Upper lobe of right lung (tissue), 1 donor: Measurements from ENCODE around the gene SPTLC3. TPM values are rescaled to one million over a fixed set of nuclear protein-coding genes. Genes with fewer than 3 reads are reported as not detected.

Experiments used
- ATAC-seq: fragments of 200-7000 bp; cut with Tn5 transposase; one replicate; pipeline ENCODE4 v1.9.1; 2020; ENCODE audit warnings: mild to moderate bottlenecking, moderate library complexity
- DNase-seq: peaks from one replicate; pipeline ENCODE4 v3.0.0-alpha.2; 2020
- H3K27ac ChIP-seq: fragments of 200-600 bp; one replicate; pipeline ENCODE4 v1.8.0; 2022
- H3K27me3 ChIP-seq: fragments of 200-600 bp; one replicate; pipeline ENCODE4 v1.8.0; 2022; ENCODE audit warnings: mild to moderate bottlenecking
- H3K36me3 ChIP-seq: fragments of 200-600 bp; one replicate; pipeline ENCODE4 v1.8.0; 2022
- H3K4me1 ChIP-seq: fragments of 200-600 bp; one replicate; pipeline ENCODE4 v1.8.0; 2022
- H3K4me3 ChIP-seq: fragments of 200-600 bp; one replicate; pipeline ENCODE4 v1.8.0; 2022; ENCODE audit warnings: mild to moderate bottlenecking
- H3K9me3 ChIP-seq: fragments of 200-600 bp; one replicate; pipeline ENCODE4 v1.8.0; 2022
- CTCF ChIP-seq: fragments of 200-600 bp; IDR thresholded peaks from one replicate; pipeline ENCODE4 v1.8.0; 2022; ENCODE audit warnings: antibody characterized with exemption
- intact Hi-C: fragments of 100-400 bp; cut with DNase I; formaldehyde crosslinking; loops from one replicate; pipeline ENCODE4 v1.11.0; 2022
- total RNA-seq: library from RNA; stranded (reverse); fragmentation: NEBNext Ultra II Directional; extraction: Animal tissue kit (Norgen Biotek cat#: 25700); gene quantifications from one replicate; pipeline ENCODE4 v1.2.1, GENCODE V29; 2021
- donor health status: DM: no; HTN: yes; CAD: no; lungs with severe emphysema.

Gene SPTLC3
- total RNA-seq, 1 donor from 2014 or later = 35.3 TPM

- intact Hi-C loops = no loop called here
- Histone ChIP-seq H3K9me3 (no peaks in the 10 kb centered on the region), H3K27me3 (no peaks in the 10 kb centered on the region), H3K27ac (no peak overlapping the region), H3K36me3 (no peaks in the 10 kb centered on the region), H3K4me1 (no peaks in the 10 kb centered on the region), H3K4me3 (no peak overlapping the region)
- TF ChIP-seq CTCF = no peak
- ATAC-seq = no peak
- no peak for DNase-seq
These were observed 45.2 kb downstream of the SPTLC3 start for GRCh38 chr20:13054011-13054410.

GRCh38 chr20:13058666-13059389, 50.1 kb downstream of the SPTLC3 start:
- no peak for ATAC-seq
- TF ChIP-seq CTCF = no peak
- Histone ChIP-seq H3K27ac (no peak overlapping the region), H3K4me1 (no peaks in the 10 kb centered on the region), H3K36me3 (no peaks in the 10 kb centered on the region), H3K27me3 (no peaks in the 10 kb centered on the region), H3K9me3 (no peaks in the 10 kb centered on the region), H3K4me3 (no peak overlapping the region)
- intact Hi-C loops = no loop called here
- no peak for DNase-seq

- no peaks in the 10 kb centered on the region for H3K27me3 ChIP-seq
- no peaks in the 10 kb centered on the region for H3K36me3 ChIP-seq
- no peak for DNase-seq
- TF ChIP-seq CTCF = no peak
- intact Hi-C loops = no loop called here
- no peaks in the 10 kb centered on the region for H3K4me1 ChIP-seq
- no peak overlapping the region for H3K27ac ChIP-seq
- no peak overlapping the region for H3K4me3 ChIP-seq
- H3K9me3 ChIP-seq = no peaks in the 10 kb centered on the region
- ATAC-seq = no peak
These were observed 50.8 kb downstream of the SPTLC3 start for GRCh38 chr20:13059398-13060136.

GRCh38 chr20:13060327-13060726, 51.6 kb downstream of the SPTLC3 start:
- no peak overlapping the region for H3K4me3 ChIP-seq
- DNase-seq (no peak), ATAC-seq (no peak)
- no peaks in the 10 kb centered on the region for H3K36me3 ChIP-seq
- no peaks in the 10 kb centered on the region for H3K4me1 ChIP-seq
- H3K27ac ChIP-seq = no peak overlapping the region
- no peak for TF ChIP-seq CTCF
- no peaks in the 10 kb centered on the region for H3K9me3 ChIP-seq
- no peaks in the 10 kb centered on the region for H3K27me3 ChIP-seq
- intact Hi-C loops = no loop called here

- H3K9me3 ChIP-seq = no peaks in the 10 kb centered on the region
- no peak for DNase-seq
- no peaks in the 10 kb centered on the region for H3K27me3 ChIP-seq
- no peaks in the 10 kb centered on the region for H3K36me3 ChIP-seq
- no peak overlapping the region for H3K4me3 ChIP-seq
- H3K27ac ChIP-seq = no peak overlapping the region
- intact Hi-C loops = no loop called here
- no peak for TF ChIP-seq CTCF
- no peak for ATAC-seq
- no peaks in the 10 kb centered on the region for H3K4me1 ChIP-seq
These were observed 52.6 kb downstream of the SPTLC3 start for GRCh38 chr20:13061381-13061780.
